ENCODE measurements around the gene PPME1.

The PPME1 gene

GRCh38 chr11:74232311-74232950 lies 61.3 kb downstream of the PPME1 start:
- H3K27ac ChIP-seq, result peak overlapping the region; percentile 2
- TF ChIP-seq CTCF (conservative IDR thresholded peaks at IDR 0.05), result no peak

GRCh38 chr11:74233683-74234082 lies 62.6 kb downstream of the PPME1 start:
- TF ChIP-seq CTCF (conservative IDR thresholded peaks at IDR 0.05), result no peak
- H3K27ac ChIP-seq, result no peak overlapping the region

- no peak for TF ChIP-seq CTCF (conservative IDR thresholded peaks at IDR 0.05)
Observed at GRCh38 chr11:74235121-74235520, 64.0 kb downstream of the PPME1 start.

GRCh38 chr11:74237541-74237940 lies 66.5 kb downstream of the PPME1 start:
- H3K27ac ChIP-seq, result no peak overlapping the region
- no peak for TF ChIP-seq CTCF (conservative IDR thresholded peaks at IDR 0.05)

More at GRCh38 chr11:74235121-74235520, 64.0 kb downstream of the PPME1 start:
- H3K27ac ChIP-seq, result no peak overlapping the region

GRCh38 chr11:74238243-74238642 lies 67.2 kb downstream of the PPME1 start:
- TF ChIP-seq CTCF (conservative IDR thresholded peaks at IDR 0.05), result no peak
- no peak overlapping the region for H3K27ac ChIP-seq

- H3K27ac ChIP-seq, result no peak overlapping the region
- no peak for TF ChIP-seq CTCF (conservative IDR thresholded peaks at IDR 0.05)
Observed at GRCh38 chr11:74248469-74248868, 77.4 kb downstream of the PPME1 start.

GRCh38 chr11:74249496-74249895 lies 78.4 kb downstream of the PPME1 start:
- no peak for TF ChIP-seq CTCF (conservative IDR thresholded peaks at IDR 0.05)
- H3K27ac ChIP-seq, result no peak overlapping the region

Data from VCaP (cell line).